GM12875 (cell line): Measurements from ENCODE around the gene NETO1.

Experiments used
- H3K4me3 ChIP-seq: one replicate; pipeline ENCODE4 v1.5.1; 2011; ENCODE audit warnings: low read depth, low read length, control low read depth
- TF ChIP-seq, protein P1 (sequence below): IDR thresholded peaks from 2 replicates; pipeline ENCODE4 v1.5.1; 2011; ENCODE audit warnings: low read depth, mild to moderate bottlenecking, control low read depth, inconsistent platforms, low read length, moderate library complexity, borderline replicate concordance; ENCODE audit not compliant: insufficient read depth

The NETO1 gene

DNA sequence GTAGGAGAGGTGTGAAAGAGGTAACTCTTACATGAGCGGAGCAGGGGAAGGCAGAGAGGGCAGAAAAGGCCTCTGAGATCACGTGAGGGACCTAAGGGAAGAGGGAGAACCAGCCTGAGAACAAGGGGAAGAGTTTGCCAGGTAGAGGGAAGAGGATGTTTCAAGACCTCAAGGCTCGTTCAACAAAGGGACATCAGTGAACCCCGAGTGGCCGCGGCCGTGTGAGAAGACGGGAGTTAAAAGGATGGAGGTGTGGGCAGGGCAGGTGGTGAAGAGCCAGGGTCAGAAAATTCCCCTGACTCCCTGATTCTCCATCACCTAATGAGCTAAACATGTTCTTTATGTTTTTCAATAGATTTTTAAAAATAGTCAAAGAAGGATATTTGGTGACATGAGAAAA is 44.4 kb downstream of the NETO1 start:
- TF ChIP-seq, protein P1, sequence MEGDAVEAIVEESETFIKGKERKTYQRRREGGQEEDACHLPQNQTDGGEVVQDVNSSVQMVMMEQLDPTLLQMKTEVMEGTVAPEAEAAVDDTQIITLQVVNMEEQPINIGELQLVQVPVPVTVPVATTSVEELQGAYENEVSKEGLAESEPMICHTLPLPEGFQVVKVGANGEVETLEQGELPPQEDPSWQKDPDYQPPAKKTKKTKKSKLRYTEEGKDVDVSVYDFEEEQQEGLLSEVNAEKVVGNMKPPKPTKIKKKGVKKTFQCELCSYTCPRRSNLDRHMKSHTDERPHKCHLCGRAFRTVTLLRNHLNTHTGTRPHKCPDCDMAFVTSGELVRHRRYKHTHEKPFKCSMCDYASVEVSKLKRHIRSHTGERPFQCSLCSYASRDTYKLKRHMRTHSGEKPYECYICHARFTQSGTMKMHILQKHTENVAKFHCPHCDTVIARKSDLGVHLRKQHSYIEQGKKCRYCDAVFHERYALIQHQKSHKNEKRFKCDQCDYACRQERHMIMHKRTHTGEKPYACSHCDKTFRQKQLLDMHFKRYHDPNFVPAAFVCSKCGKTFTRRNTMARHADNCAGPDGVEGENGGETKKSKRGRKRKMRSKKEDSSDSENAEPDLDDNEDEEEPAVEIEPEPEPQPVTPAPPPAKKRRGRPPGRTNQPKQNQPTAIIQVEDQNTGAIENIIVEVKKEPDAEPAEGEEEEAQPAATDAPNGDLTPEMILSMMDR: no peak
- H3K4me3 ChIP-seq: no peak overlapping the region

DNA sequence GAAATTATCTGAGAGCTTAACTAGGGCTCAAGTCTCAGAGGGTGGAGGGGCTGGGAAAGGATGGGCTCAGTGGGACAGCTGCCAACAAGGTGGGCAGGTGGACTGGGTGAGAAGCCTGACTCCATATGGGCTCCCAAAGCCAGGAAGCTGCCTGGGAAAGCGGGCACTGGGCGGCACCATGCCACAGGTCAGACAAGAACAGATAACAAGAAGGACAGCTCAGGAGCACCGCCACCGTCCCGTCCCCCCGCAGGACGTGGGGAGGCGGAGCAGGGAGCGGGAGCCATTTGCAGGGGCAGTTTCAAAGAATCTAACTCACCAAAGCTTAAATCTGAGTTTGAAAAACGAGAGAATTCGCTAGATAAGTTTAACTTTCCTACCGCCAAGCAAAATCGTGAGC is 45.6 kb downstream of the NETO1 start:
- TF ChIP-seq, protein P1: no peak

GRCh38 chr18:72820571-72820970 is 47.2 kb downstream of the NETO1 start:
- TF ChIP-seq, protein P1: no peak
- no peak overlapping the region for H3K4me3 ChIP-seq

More for the DNA sequence above, 45.6 kb downstream of the NETO1 start:
- H3K4me3 ChIP-seq: no peak overlapping the region

- H3K4me3 ChIP-seq: no peak overlapping the region
- TF ChIP-seq, protein P1: no peak
Observed at GRCh38 chr18:72819050-72819449, 48.7 kb downstream of the NETO1 start.

- no peak overlapping the region for H3K4me3 ChIP-seq
- TF ChIP-seq, protein P1: no peak
Observed at GRCh38 chr18:72811047-72811446, 56.7 kb downstream of the NETO1 start.

GRCh38 chr18:72808680-72809079 is 59.1 kb downstream of the NETO1 start:
- no peak overlapping the region for H3K4me3 ChIP-seq
- TF ChIP-seq, protein P1: no peak

- no peak overlapping the region for H3K4me3 ChIP-seq
- TF ChIP-seq, protein P1: no peak
Observed at GRCh38 chr18:72799106-72799505, 68.7 kb downstream of the NETO1 start.
